Measurements from ENCODE around the gene DENND4B.

DNA sequence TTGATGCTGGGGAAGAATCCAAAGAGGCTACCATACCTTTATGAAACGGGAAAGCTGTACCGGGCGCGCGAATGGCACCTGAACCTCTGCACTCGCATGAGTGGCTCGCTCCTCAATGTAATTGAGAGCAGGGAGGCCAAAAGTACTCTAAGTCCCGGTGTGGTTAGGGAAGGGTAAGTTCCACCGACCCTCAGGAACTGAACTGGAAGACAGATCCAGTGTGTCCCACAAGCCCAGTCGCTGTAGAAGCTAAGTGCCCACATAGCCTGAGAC lies 24.8 kb downstream of the DENND4B start:
- TF ChIP-seq, protein P1, sequence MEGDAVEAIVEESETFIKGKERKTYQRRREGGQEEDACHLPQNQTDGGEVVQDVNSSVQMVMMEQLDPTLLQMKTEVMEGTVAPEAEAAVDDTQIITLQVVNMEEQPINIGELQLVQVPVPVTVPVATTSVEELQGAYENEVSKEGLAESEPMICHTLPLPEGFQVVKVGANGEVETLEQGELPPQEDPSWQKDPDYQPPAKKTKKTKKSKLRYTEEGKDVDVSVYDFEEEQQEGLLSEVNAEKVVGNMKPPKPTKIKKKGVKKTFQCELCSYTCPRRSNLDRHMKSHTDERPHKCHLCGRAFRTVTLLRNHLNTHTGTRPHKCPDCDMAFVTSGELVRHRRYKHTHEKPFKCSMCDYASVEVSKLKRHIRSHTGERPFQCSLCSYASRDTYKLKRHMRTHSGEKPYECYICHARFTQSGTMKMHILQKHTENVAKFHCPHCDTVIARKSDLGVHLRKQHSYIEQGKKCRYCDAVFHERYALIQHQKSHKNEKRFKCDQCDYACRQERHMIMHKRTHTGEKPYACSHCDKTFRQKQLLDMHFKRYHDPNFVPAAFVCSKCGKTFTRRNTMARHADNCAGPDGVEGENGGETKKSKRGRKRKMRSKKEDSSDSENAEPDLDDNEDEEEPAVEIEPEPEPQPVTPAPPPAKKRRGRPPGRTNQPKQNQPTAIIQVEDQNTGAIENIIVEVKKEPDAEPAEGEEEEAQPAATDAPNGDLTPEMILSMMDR (IDR thresholded peaks at IDR 0.05) = no peak
- TF ChIP-seq EZH2 (IDR thresholded peaks at IDR 0.05) (no peak), EZH2phosphoT487 (IDR thresholded peaks at IDR 0.05) (no peak)
